Muscle of back (tissue), 13 donors: ENCODE data around the gene RYR1. TPM values are rescaled to one million over a fixed set of nuclear protein-coding genes. Genes with fewer than 3 reads are reported as not detected.

ENCODE experiments used
- DNase-seq, 3 donors: peaks; one replicate each; pipeline versions ENCODE4 v3.0.0 to v3.0.0-alpha.2; 2013
- long read RNA-seq, 9 donors: transcript quantifications; one replicate each; lab custom pipeline, GENCODE V29; 2026
- polyA plus RNA-seq, 10 donors: library from polyadenylated mRNA; unstranded; fragments of 120-200 nt; gene quantifications; one replicate each; pipeline ENCODE4 v1.2.1, GENCODE V29; 2013; ENCODE audit not compliant: insufficient read length in 10 of 10

Gene RYR1
- polyA plus RNA-seq = 100 to 1,000 TPM; 269 to 630 (median 491) TPM
- long read RNA-seq, donor 1, partial matches to known transcripts = 104 of 104 reads
- long read RNA-seq, donor 1, other reads (novel, unspliced or antisense) = 0 of 104 reads
- long read RNA-seq, donor 2, partial matches to known transcripts = 50 of 50 reads
- long read RNA-seq, donor 2, other reads (novel, unspliced or antisense) = 0 of 50 reads
- long read RNA-seq, donor 3, partial matches to known transcripts = 0 of 1 reads
- long read RNA-seq, donor 3, other reads (novel, unspliced or antisense) = 0 of 1 reads
- long read RNA-seq, donor 4, partial matches to known transcripts = 55 of 55 reads
- long read RNA-seq, donor 4, other reads (novel, unspliced or antisense) = 0 of 55 reads
- long read RNA-seq, donor 5, partial matches to known transcripts = 61 of 61 reads
- long read RNA-seq, donor 5, other reads (novel, unspliced or antisense) = 0 of 61 reads
- long read RNA-seq, donor 6, partial matches to known transcripts = 131 of 132 reads
- long read RNA-seq, donor 6, other reads (novel, unspliced or antisense) = 0 of 132 reads
- long read RNA-seq, donor 7, partial matches to known transcripts = 201 of 201 reads
- long read RNA-seq, donor 7, other reads (novel, unspliced or antisense) = 0 of 201 reads
- long read RNA-seq, donor 8, partial matches to known transcripts = 45 of 45 reads
- long read RNA-seq, donor 8, other reads (novel, unspliced or antisense) = 0 of 45 reads
- long read RNA-seq, donor 9, partial matches to known transcripts = 5 of 5 reads
- long read RNA-seq, donor 9, other reads (novel, unspliced or antisense) = 0 of 5 reads

DNA sequence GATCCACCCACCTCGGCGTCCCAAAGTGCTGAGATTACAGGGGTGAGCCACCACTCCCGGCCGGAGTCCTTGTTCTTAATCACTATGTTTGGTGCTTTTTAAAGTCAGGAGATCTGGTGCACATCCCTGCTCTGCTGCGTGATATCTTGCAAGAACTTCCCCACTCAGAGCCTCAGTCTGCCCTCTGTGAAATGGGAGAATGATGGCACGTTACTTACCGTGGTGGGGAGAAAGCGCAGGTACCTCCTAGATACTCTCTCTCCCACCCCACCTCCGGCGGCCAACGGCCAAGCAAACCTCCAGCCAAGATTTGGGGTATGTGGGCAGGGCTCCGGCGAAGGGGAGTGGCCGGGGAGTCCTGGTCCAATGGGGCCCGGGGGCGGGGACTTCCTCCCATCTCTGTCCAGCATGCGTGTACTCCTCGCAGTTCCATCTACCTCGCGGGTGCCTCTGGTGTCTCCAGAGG, at the start of gene RYR1:
Gene RYR1, plus strand, starts transcription at position 424 of the 466 bp plus-strand sequence. CDS start 139 bp downstream, outside the sequence.
- peak; percentile 62 to 75 (median 69) for DNase-seq

DNA sequence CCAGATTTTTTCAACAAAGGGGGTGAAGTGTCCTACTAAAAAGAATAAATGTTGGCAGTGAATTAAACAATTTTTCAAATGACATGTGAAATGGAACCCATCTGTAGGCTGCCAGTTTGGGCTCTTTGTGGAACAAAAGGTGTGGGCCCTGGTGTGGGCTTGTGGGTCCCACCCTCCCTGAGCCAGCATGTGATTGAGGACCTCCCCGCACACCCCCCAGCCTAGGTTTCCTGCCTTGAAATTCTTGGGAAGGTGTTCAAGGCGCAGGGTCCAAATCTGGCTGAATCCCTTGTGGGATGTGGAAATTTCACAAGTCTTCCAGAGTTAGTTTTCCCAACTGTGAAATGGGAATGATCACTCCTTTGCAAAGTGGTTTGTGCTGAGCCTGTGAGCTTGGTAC, 49.7 kb upstream of the RYR1 start:
- no peak for DNase-seq

DNA sequence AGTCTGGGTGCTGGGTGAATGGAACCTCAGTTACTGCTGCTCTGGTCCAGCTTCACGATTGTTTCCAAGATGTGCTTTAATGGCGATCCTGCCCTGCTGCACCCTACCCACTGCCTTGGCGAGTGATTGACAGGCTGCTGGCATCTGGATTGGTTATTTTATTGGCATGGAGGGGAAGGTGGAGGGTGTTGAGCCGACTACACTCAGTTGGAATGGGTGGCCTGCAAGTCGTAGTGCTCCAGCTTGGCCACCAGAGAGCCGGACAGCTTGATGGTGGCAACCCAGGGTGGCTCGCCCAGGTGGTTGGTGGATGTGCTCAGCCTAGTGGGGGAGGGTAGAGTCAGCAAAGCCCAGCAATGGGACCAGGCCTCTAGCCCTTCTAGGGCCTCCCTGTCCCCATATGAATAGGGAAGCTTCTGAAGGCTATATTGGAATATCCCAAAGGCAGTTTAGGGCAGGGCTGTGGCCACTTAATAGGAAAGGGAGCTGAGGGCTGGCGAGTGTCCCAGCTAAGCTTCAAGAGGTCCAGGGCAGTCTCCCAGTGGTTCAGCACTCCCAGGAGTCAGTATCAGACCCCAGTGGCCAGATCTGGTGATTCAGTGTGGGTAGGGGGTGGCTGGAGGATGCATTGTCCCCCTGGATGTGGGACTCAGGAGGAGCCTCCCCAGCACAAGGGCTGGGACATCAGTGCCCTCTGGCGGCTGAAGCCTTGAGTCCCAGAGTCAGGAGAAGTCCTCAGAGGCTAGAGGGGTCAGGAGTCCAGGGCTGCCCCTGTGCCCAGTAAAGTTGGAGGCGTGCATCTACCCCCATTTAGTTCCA, 49.1 kb upstream of the RYR1 start:
- DNase-seq = peak in 1 of 3 donors; percentile 31

DNA sequence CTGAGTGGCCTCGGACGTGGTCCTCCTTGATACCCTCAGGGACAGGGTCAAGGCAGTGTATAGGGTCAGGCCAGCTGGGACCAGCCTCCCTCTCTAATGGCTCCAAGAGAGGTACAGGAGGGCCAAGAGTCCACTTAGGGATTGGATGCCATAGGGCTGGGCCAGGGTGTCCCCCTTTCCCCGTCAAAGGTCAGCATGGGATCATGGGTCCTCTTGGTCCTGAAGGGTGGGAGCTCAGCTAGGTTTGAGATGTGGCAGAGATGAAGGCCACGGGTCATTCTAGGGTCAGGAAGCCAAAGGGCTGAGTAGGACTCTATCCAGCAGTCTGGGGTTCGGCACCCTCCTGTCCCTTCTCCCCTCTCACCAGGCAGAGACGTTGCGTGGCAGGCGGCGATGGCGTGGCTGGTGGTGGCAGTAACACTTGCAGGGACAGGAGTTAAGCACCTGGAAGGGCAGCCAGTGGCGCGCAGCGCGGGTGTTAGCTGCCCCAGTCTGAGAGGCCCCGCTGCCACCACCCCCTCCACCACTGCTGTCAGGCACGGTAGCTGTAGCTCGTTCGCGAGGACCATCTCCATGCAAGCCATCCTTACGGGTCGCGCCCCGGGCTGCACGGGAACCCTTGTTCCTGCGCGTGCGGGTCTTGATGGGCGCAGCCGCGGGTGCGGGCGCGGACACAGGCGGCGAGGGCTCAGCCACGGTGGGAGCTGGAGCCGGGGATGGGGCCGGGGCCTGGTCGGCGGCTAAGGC, 48.3 kb upstream of the RYR1 start:
- no peak for DNase-seq

DNA sequence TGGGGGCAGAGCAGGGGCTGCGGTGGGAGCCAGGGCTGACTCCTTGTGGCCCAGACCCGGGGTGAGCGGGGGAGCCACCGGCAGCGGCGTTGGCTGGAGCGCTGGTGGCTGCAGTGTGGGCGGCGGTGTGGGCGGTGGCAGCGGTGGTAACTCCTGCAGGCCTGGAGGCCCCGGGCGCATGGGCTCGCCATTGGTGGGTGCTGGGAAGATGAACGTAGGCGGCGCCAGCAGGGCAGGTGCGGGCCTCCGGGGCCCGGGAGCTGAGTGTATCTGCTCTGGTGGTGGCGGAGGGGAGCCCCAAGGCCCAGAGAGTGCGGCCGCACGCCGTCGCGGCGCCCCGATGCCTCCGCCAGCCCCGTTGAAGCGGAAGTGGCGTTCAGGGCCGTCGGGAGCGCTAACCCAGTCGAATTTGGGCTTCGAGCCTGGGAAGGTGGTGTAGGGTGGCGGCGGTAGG, 47.7 kb upstream of the RYR1 start:
- DNase-seq = no peak

DNA sequence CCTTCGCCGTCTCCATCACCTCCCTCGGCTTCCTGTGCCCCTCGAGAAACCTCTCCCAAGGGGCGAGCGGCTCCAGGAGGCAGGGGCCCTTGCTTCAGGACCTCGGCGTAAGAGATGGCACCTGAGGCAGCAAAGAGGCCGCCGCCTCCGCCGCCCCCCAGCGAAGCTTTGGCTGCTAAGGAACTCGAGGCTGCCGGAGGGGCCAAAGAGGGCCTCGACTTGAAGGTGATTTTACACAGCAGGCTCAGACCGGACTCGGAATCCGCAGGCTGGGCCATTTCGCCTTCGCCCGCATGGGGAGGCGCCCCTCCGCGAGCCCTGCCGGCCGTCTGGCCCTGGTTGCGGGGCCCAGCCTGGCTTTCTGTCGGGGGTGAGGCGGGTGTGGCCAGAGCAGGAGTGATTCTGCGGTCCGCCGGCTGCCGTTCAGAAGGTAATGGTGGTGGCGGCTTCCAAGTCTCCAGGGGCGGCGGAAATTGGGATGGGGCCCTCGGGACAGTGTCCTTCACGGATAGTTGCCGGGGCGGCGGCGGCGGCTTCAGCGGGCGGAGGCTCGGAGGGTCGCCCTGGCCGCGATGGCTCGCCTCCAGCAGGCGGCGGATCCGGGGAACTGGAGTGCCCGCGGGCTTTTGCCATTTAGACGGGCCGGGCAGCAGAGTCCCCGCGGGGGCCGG, 47.1 kb upstream of the RYR1 start:
- peak in 1 of 3 donors; percentile 31 for DNase-seq

DNA sequence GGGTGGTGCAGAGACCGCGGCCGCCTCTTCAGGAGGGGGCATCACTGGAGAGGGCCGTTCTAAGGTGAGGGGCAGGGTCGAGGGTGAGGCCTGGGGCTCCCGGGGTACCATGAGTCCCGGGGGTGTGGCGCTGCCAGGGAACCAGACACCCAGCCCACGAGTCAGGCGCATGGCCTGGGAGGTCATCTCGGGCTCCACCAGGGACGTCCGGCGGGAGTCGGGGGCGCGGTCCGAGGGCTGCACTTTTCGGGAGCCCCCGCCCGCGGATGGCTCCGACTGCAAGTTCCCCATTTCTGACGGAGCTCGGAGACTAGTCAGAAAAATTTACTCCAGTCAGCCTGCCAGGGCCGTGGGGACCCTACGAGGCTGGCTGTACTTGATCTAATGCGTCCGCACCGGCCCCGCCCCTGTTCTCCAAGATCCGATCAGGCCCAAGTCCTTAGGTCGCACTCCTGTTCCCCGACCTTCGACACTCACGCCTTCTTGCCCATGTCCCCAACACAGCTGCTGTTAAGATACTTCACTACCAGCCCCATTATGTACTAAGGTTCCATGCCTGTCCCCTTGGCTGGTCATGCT, 46.4 kb upstream of the RYR1 start:
- DNase-seq = peak in 1 of 3 donors; percentile 34

DNA sequence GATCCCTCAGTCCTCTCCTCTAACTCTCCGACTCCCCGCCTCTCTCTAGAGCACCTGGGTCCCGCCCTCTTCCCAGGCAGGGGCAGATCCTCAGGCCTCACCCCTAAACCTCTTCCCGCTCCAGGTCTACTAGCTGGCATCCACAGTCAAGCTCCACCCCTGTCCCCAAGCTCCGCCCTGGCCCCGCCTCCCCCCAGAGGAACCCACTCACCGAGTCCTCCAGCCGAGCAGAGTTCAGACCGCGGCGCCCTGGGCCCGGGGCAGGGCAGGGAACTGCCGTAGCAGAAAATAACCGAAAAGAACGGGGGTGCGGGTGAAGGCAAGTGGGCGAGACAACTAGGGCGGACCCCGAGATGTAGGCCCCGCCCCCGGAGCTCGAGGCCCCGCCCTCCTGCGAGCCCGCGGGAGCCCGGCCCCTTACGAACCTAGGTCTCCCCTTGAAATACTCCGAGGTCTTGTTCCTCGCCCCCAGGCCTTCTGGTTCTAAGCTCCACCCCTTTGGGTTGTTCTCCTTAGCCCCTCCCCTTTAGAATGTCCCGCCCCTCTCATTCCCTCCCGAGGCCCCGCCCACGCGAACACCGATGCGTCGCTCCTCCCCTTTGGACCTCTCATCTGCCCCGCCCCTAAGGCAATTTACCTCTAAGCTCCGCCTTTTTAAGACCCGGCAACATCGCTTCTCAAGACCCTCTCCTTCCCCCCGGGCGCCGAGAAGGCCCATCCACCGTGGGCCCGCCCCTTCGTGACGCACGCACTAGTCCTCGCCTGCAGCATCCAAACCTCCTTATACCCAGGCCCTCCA, 45.7 kb upstream of the RYR1 start, which contains the start of gene GGN:
Gene GGN, minus strand, starts transcription at position 485 of the 799 bp plus-strand sequence. CDS start 773 bp downstream, outside the sequence.
- peak; percentile 44 to 83 (median 70) for DNase-seq

DNA sequence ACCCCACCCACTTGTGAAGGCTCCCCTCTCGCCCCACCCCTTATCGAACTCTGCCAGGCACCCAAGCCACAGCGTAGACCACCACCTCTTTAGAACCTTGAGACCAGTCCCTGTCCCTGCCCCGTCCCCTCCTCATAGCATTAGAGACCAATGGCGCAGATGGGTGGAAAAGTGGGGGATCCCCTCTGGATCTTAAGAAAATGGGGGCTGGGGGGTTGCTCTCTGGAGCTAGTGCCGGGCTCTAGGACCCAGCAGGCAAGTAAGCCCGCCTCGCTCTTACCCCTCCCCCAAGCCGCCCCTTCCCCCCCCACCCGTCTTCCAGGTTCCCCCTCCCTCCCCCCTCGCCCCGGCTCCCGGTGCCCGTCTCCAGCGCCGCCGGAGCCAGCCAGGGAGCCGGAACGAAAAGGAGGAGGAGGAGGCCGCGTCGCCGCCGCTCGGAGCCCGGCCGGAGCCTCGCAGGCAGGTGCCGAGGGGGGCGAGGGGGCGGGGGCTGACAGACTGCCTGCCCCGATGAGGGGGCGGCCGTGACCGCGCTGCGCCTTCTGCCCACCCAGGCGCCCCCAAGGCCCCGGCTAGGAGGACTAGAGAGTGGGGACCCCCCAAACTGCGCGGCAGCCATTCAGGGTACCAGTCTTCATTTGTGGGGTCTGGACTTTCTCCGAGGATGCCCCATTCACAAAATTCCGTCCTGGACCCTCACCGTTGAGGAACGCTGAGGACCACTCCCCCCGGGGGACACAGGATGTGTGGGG, 45.0 kb upstream of the RYR1 start, which contains the start of gene SPRED3:
Gene SPRED3, plus strand, starts transcription at position 349 of the 752 bp plus-strand sequence. CDS start 1,606 bp downstream, outside the sequence.
- DNase-seq = peak in 1 of 3 donors; percentile 27

DNA sequence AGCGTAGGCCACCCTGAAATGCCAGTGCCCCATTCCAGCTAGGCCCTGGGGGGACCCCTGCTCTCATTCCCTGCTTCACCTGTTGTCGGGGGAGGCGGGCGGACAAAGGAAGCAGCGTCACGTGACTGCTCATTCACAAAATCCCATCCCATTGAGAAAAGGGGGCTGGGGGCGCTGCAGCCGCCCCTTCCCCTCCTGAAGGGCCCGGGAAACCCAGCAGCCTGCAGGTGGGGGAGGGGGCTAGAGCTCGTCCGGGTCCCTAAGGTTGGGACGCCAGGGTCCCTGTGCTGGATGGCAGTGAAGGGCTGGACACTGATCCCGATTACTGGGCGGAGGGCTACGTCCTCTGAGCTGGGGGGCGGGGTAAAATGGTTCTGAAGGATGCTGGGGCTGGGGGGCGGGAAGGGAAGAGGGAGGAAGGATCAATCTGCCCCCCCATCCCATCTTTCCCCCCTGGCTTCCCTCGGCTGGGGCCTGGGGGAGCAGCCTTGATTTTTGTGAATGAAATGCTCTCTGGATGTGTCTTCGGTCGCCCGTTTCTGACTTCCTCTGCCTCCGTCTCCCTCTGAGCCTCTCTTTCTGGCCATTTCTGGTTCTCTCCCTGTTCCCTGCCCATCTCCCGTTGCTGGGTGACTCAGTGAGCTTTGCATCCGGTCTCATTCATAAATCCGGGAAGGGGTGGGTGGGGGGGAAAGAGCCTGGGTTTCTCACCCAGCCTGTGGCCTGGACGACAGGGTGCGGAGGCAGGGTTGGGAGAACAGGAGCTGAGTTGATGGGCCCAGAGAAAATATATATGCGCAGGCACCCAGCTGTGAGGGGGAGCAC, 44.2 kb upstream of the RYR1 start:
- DNase-seq = peak in 2 of 3 donors; percentile 26 to 52

DNA sequence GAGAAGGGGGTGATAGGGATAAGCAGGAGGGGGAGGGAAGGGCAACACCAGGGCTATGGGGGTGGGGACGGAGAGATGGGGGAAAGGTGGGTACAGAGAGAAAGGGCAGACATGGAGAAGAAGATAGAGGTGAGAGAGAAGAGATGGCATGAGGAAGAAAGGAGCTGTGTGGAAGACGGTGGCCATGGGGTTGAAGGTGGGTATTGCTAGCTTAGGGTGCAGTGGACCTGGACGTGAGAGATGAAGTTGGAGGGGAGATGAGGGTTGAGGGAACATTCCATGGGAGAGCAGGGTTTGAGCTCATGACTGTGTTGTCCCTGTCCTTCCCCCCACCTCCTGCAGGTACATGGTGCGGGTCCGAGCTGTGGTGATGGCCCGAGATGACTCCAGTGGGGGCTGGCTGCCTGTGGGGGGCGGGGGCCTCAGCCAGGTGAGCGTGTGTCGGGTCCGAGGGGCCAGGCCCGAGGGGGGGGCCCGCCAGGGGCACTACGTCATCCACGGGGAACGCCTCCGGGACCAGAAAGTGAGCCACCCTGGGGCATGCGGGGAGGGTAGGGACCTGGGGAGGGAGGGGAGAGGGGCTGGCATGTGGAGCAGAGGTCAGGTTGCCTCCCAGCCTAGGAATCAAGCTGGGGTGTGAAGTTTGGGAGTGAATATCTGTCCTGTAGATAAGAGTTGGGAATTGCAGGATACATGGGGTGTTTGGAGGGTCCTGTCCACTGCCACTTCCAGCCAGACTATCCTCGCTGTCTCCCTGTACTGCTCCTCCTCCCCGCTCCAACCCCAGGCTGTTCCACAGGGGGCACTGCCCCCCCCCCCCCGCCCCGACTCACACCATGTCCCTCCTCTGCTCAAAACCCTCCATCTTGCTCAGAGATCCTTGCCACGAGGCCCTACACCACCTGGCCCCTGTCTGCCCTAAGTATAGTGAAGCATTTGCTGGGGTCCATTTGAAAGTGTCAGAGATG, 43.2 kb upstream of the RYR1 start:
- no peak for DNase-seq

DNA sequence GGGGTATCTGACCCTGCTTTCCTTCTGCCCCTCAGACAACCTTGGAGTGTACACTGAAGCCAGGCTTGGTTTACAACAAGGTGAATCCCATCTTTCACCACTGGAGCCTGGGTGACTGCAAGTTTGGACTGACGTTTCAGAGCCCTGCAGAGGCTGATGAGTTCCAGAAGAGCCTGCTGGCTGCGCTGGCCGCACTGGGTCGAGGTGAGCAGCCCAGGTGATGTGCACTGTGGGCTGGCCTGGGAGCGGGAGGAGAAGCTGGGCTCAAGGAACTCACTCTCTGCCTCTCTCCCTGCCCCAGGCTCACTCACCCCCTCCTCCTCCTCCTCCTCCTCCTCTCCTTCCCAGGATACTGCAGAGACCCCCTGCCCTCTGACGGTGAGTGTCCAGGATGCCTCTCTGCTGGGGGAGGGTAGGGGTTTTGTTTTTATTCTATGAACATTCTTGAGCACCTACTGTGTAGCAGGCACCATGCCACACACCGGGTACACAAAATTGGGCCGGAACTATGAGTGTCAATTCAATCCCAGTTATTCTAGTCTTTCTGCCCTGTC, 41.5 kb upstream of the RYR1 start:
- DNase-seq = no peak

DNA sequence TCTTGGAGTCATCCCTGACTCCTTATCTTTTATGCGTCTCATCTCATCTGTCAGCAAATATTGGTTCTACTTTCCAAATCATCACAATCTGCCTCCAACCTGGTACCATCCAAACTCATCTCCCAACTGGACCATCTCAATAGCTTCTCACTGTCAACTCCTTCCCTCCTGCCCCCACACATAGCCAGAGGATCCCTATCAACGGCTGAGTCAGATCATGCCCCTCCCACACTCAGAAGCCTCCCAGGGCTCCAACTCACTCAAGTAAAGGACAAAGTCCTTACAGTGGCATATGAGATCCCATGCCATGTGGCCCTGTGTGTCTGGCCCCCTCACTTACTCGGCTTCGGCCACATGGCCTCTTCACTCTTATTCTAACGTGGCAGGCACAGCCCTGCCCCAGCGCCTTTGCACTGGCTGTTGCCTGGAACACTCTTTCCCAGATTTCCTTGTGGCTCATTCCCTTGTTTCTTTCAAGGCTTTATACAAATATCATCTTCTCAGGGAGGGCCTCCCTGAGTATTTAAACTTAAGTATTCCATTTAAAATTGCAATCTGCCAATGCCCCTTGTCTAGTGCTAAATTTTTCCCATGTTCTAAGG, 40.7 kb upstream of the RYR1 start:
- DNase-seq = no peak

DNA sequence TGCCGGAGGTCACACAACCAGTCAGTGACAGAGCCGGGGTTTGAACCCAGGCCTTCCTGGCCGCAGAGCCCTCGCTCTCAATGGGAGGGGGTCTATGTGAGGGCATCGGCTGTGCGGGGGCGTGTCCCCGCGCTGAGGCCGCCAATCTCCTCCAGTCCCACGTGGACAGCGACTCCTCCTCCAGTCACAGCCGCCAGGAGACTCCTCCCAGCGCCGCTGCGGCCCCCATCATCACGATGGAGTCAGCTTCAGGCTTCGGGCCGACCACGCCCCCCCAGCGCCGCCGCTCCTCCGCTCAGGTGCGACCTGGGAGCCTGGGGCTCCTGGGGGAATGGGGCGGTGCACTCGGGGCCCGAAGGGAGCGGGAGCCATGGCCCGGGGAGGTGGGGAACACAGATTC, 39.0 kb upstream of the RYR1 start:
- no peak for DNase-seq
